ENCODE data around the gene MYH7.

GRCh38 chr14:23384364-23385080 lies 50.9 kb downstream of the MYH7 start:
- TF ChIP-seq CTCF (conservative IDR thresholded peaks at IDR 0.05; ENCODE audit: low read depth, low read length) (no peak), EZH2 (IDR thresholded peaks at IDR 0.05; ENCODE audit: borderline replicate concordance, low read depth, low read length, poor library complexity, severe bottlenecking) (no peak)
